Lung (tissue), 12 donors: ENCODE measurements around the gene LGALSL. TPM values are rescaled to one million over a fixed set of nuclear protein-coding genes. Genes with fewer than 3 reads are reported as not detected.

Source experiments
- ATAC-seq: fragments of 200-7000 bp; cut with Tn5 transposase; one replicate; pipeline ENCODE4 v1.9.1; 2020; ENCODE audit warnings: moderate number of reproducible peaks; ENCODE audit not compliant: insufficient read depth, low FRiP score
- DNase-seq, 3 donors: peaks; one replicate each; pipeline ENCODE4 v3.0.0-alpha.2; 2013 to 2017
- H3K27ac ChIP-seq, 2 donors: one replicate each; pipeline ENCODE4 v1.5.1; 2013; ENCODE audit warnings: mild to moderate bottlenecking in 2 of 2, moderate library complexity in 2 of 2, control low read depth in 1 of 2, inconsistent platforms in 1 of 2, low read depth in 1 of 2, low read length in 1 of 2
- H3K27me3 ChIP-seq, 3 donors: one replicate each; pipeline ENCODE4 v1.5.1; 2013; ENCODE audit warnings: low read length in 2 of 3; ENCODE audit not compliant: control insufficient read depth in 3 of 3, insufficient read depth in 3 of 3
- H3K36me3 ChIP-seq, 4 donors: one replicate each; pipeline ENCODE4 v1.5.1; 2013; ENCODE audit warnings: low read length in 4 of 4, mild to moderate bottlenecking in 1 of 4, moderate library complexity in 1 of 4; ENCODE audit not compliant: control insufficient read depth in 4 of 4, insufficient read depth in 4 of 4
- H3K4me1 ChIP-seq, 5 donors: one replicate each; pipeline ENCODE4 v1.5.1; 2013; ENCODE audit warnings: low read length in 5 of 5, mild to moderate bottlenecking in 2 of 5, moderate library complexity in 1 of 5; ENCODE audit not compliant: control insufficient read depth in 5 of 5, insufficient read depth in 5 of 5
- H3K4me3 ChIP-seq: one replicate; pipeline ENCODE4 v1.5.1; 2013; ENCODE audit warnings: mild to moderate bottlenecking, control low read depth, moderate library complexity
- H3K9ac ChIP-seq, 2 donors: one replicate each; pipeline ENCODE4 v1.5.1; 2013; ENCODE audit warnings: low read length in 2 of 2, control low read depth in 1 of 2; ENCODE audit not compliant: insufficient read depth in 1 of 2
- H3K9me3 ChIP-seq, 4 donors: one replicate each; pipeline ENCODE4 v1.5.1; 2013; ENCODE audit warnings: low read length in 3 of 4, mild to moderate bottlenecking in 1 of 4, moderate library complexity in 1 of 4; ENCODE audit not compliant: control insufficient read depth in 4 of 4, insufficient read depth in 3 of 4
- WGBS, 2 donors: extraction: QIAGEN DNeasy Blood & Tissue Kit; methylation state at CpG; one replicate each; pipeline ENCODE4 v1.1.7; 2013; 5-methylcytosine and 5-hydroxymethylcytosine counted together
- polyA plus RNA-seq, 2 donors: library from polyadenylated mRNA; stranded (reverse); fragments of 200-250 nt; gene quantifications; one replicate each; pipeline ENCODE4 v1.2.1, GENCODE V29; 2013
- total RNA-seq, 2 donors: library from RNA; depleted of rRNA in 1 of 2; stranded (reverse); fragments of >200 nt in 1 of 2; gene quantifications; one replicate each; pipeline ENCODE4 v1.2.1, GENCODE V29; 2014 to 2021
- TF ChIP-seq, protein P1 (sequence below): IDR thresholded peaks from 2 replicates; pipeline ENCODE4 v1.5.1; 2012; ENCODE audit warnings: mild to moderate bottlenecking; ENCODE audit errors: control extremely low read depth, extremely low read depth
- donor health status: control.
- donor health status: control.
- donor health status: Bipolar disorder and iron deficiency.
- donor health status: healthy.
- donor health status: DM: yes; HTN: yes; CAD: no.

LGALSL gene
- total and polyA plus RNA-seq, 4 donors, result 9.1 to 30.6 (median 25.9) TPM

DNA sequence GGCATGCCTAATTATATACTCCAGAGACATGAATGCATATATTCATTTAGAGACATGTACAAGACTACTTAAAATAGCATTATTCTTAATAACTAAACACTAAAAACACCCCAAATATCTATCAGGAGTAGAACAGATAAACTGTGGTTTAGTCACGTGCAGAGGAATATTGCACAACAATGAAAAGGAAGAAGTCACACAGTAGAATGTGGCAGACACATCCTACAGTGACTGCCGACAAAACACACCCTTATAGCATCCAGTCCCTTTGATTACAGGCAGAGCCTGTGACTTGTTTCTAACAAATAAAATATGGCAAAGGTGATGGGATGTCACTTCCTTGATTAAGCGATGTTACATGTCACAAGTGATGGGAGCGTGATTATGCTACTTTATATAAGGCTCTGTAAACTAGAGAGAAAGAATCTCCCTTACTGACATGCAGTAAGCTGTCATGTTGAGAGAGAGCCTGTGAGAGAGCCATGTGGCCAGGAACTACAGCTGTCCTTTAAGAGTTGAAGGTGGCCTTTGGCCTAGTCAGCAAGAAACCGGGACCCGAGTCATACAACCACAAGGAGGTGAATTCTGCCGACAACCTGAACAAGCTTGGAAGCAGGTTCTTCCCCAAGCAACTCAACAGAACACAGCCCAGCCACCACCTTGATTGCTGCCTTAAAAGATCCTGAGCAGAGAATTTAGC is 39.1 kb upstream of the LGALSL start:
- Histone ChIP-seq H3K9ac (no peak overlapping the region), H3K4me3 (no peak overlapping the region), H3K27me3 (no peaks in the 10 kb centered on the region), H3K4me1 (peaks cover 0 to 6% (median 0%) of the 10 kb centered on the region in 5 donors), H3K9me3 (no peaks in the 10 kb centered on the region), H3K36me3 (no peaks in the 10 kb centered on the region), H3K27ac (no peak overlapping the region)
- TF ChIP-seq, protein P1, sequence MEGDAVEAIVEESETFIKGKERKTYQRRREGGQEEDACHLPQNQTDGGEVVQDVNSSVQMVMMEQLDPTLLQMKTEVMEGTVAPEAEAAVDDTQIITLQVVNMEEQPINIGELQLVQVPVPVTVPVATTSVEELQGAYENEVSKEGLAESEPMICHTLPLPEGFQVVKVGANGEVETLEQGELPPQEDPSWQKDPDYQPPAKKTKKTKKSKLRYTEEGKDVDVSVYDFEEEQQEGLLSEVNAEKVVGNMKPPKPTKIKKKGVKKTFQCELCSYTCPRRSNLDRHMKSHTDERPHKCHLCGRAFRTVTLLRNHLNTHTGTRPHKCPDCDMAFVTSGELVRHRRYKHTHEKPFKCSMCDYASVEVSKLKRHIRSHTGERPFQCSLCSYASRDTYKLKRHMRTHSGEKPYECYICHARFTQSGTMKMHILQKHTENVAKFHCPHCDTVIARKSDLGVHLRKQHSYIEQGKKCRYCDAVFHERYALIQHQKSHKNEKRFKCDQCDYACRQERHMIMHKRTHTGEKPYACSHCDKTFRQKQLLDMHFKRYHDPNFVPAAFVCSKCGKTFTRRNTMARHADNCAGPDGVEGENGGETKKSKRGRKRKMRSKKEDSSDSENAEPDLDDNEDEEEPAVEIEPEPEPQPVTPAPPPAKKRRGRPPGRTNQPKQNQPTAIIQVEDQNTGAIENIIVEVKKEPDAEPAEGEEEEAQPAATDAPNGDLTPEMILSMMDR, result no peak
- DNase-seq (no peak), ATAC-seq (no peak)
- WGBS, 2 donors, result 79 to 86% methylated on average over 7 of the region's 7 CpGs

- Histone ChIP-seq H3K27ac (no peak overlapping the region), H3K9ac (no peak overlapping the region), H3K4me1 (peaks cover 0 to 6% (median 0%) of the 10 kb centered on the region in 5 donors), H3K27me3 (no peaks in the 10 kb centered on the region), H3K9me3 (no peaks in the 10 kb centered on the region), H3K36me3 (no peaks in the 10 kb centered on the region), H3K4me3 (no peak overlapping the region)
- no peak for DNase-seq
- 59 to 76% methylated on average over 3 of the region's 3 CpGs for WGBS, 2 donors
- ATAC-seq, result no peak
- TF ChIP-seq, protein P1, result no peak
Observed at GRCh38 chr2:64417624-64418023, 36.3 kb upstream of the LGALSL start.

DNA sequence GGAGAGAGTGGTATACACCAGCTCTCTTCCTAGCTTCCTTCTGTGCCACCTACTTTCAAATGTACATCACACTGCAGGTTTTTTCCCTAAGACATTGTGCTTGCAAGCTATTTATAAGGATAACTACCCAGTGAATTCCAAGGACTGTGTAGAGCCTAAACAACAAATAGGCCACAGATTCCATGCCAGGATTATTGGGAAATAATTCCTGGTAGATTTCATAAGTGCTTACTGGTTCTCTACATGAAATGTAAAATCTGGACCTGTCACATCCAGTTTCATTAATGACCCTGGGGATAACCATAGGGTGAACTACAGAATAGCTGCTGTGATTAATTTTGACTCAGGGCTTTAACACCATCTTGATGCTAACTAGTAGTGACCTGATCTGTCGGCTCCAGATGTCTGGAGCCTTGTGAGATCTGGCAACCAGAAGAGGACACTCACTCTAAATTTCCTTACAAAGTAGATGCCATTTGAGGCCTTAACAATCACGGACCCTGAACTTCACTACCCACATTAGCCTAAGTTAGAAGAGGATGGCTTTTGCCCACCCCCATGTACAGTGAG is 34.3 kb upstream of the LGALSL start:
- Histone ChIP-seq H3K4me1 (peaks cover 0 to 14% (median 0%) of the 10 kb centered on the region in 5 donors), H3K36me3 (no peaks in the 10 kb centered on the region), H3K4me3 (no peak overlapping the region), H3K9ac (no peak overlapping the region), H3K27me3 (no peaks in the 10 kb centered on the region), H3K27ac (no peak overlapping the region), H3K9me3 (no peaks in the 10 kb centered on the region)
- peak in 1 of 3 donors; percentile 56 for DNase-seq
- no peak for ATAC-seq
- 92 to 96% methylated on average over 2 of the region's 2 CpGs for WGBS, 2 donors
- TF ChIP-seq, protein P1, result no peak
